GM12891 (cell line): ENCODE results near the gene ZKSCAN1.

Experiments
- POLR2A ChIP-seq: IDR thresholded peaks from 2 replicates; pipeline ENCODE4 v1.6.1; 2011; ENCODE audit warnings: low read depth, low read length, control low read depth
- POLR2AphosphoS5 ChIP-seq: IDR thresholded peaks from 2 replicates; pipeline ENCODE4 v1.6.1; 2011; ENCODE audit warnings: low read depth, low read length, control low read depth
- POU2F2 ChIP-seq: IDR thresholded peaks from 2 replicates; pipeline ENCODE4 v1.6.1; 2011; ENCODE audit warnings: low read depth, mild to moderate bottlenecking, control low read depth, low read length, moderate library complexity
- SPI1 ChIP-seq: IDR thresholded peaks from 2 replicates; pipeline ENCODE4 v1.6.1; 2011; ENCODE audit warnings: low read depth, low read length, control low read depth
- TAF1 ChIP-seq: IDR thresholded peaks from 2 replicates; pipeline ENCODE4 v1.6.1; 2011; ENCODE audit warnings: low read depth, low read length, control low read depth

GRCh38 chr7:100063376-100063775 is 48.0 kb downstream of the ZKSCAN1 start:
- no peak for TF ChIP-seq POLR2A
- TF ChIP-seq POLR2AphosphoS5 = no peak
- no peak for TF ChIP-seq TAF1
- no peak for TF ChIP-seq SPI1
- no peak for TF ChIP-seq POU2F2
